ENCODE measurements around the gene HOXA10.

HOXA10 gene

DNA sequence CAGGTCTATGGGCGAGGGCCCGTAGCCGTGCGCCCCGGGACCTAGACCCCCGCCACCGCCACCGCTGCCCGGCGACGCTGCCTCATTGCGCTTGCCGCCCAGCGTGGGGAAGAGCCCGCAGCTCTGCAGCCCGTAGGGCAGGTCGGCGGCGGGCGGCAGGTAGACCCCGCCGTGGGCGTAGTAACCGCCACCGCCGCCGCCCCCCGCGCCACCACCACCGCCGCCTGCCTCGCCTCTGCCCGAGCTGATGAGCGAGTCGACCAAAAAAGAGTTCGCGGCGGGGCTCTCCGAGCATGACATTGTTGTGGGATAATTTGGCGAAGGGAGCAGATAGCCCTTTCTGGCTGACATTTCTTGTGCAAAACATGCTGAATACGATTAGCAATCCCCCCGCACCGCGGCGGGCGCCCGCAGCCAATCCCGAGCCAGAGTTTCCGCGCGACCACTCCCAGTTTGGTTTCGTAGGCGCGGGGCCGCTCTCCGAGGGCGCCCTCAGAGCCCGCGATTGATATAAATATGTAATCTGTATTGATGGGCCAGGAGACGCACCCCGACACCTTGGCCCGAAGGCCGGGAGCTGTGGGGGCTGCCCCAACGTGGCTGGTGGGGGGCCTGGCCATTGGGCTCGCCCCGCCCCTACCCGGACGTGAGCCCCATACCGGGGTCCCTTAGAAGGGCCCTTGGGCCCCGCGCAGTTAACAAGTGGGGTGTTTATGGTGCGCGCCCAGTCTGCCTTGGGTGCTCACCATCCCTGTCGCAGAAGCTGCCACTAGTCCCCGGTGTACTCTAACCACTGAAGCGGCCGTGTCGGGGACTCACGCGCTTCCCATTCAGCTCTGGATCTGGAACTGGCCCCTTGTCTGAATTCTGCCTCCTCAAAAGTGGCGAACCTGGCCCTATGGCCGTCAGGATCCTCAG is at the start of gene HOXA10:
HOXA10 (minus strand) TSS at position 365 of the 918 bp plus-strand sequence; CDS start at position 351, 14 bp downstream.
- TF ChIP-seq, protein P1, sequence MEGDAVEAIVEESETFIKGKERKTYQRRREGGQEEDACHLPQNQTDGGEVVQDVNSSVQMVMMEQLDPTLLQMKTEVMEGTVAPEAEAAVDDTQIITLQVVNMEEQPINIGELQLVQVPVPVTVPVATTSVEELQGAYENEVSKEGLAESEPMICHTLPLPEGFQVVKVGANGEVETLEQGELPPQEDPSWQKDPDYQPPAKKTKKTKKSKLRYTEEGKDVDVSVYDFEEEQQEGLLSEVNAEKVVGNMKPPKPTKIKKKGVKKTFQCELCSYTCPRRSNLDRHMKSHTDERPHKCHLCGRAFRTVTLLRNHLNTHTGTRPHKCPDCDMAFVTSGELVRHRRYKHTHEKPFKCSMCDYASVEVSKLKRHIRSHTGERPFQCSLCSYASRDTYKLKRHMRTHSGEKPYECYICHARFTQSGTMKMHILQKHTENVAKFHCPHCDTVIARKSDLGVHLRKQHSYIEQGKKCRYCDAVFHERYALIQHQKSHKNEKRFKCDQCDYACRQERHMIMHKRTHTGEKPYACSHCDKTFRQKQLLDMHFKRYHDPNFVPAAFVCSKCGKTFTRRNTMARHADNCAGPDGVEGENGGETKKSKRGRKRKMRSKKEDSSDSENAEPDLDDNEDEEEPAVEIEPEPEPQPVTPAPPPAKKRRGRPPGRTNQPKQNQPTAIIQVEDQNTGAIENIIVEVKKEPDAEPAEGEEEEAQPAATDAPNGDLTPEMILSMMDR (IDR thresholded peaks at IDR 0.05; ENCODE audit: low read depth, low read length, missing control alignments), result no peak
- no peak for DNase-seq (ENCODE audit: extremely low read depth, low read depth)
- peak within 1 kb of the TSS; percentile 83 for H3K4me3 ChIP-seq (replicated peaks; ENCODE audit: low read depth, low read length)

DNA sequence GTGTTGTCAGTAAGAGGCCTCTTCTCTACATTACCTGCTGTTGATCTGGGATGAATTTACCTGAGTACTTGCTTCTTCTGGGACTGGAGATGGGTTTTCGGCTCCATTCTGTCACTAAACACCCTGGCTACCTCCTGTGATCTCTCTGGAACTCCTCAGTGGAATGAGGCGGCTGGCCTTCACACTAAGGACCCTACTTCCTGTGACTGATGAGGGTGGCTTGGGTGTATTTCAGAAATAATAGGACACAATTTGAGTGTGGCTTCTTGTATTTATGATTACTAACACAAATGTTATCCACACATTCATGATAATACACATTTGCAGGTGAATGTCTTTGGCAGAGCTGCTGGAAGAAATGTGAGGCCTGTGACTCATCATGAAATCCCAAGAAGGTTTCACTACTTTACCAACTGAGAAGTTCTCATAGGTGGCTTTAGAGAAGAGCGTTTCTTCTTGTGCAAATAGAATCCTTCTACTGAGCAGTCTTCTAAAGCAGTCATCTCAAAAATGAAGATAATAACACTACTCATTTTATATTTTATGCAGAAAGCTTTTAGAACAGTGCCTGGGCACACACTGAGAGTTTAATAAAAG is 47.2 kb upstream of the HOXA10 start:
- TF ChIP-seq, protein P1 (IDR thresholded peaks at IDR 0.05; ENCODE audit: low read depth, low read length, missing control alignments), result no peak
- DNase-seq (ENCODE audit: extremely low read depth, low read depth), result no peak

DNA sequence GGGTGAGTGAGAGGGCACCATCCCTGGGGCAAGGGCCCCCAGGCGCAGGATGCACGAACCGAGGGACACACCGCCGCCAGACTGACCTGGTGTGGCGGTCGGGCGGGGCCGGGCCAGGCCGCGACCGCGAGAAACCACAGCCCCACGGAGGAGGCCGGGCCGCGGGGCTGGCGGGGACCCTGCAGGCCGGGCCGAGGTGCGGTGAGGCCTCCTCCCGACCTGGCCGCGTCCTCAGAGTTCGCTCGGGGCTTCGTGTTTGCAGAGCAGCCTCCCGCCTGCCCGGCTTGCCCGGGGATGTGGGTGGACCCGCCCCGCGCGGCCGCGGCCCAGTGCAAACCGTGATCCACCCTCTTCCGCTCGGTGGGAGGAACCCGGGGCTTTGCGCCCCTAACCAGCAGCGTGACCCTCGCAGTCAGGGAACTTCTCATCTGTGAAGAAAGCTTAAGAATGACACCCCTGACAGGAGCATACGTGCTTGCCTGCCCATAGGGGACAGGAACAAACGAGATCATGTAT is 46.4 kb upstream of the HOXA10 start:
- TF ChIP-seq, protein P1 (IDR thresholded peaks at IDR 0.05; ENCODE audit: low read depth, low read length, missing control alignments), result no peak
- H3K4me3 ChIP-seq (replicated peaks; ENCODE audit: low read depth, low read length), result no peak overlapping the region
- no peak for DNase-seq (ENCODE audit: extremely low read depth, low read depth)

More for the DNA sequence above, 47.2 kb upstream of the HOXA10 start:
- H3K4me3 ChIP-seq (replicated peaks; ENCODE audit: low read depth, low read length), result no peak overlapping the region

DNA sequence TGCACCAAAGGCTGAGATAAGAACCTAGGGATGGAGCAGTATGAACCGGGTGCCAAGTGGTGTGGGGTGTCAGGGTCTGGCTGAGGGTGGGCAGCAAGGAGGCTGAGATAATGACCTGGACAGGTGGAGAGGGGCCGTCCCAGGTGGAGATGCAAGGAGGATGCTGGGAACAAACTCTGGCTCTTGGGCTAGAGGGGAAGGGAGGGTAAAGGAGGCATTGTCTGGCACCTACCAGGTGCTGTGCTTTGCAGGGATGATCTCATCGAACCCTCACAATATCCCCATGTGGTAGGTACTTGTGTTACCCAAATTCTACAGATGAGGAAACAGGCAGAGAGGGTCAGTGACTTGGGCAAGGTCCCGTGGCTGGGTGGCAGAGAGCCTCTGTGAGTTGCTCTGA is 45.7 kb upstream of the HOXA10 start:
- H3K4me3 ChIP-seq (replicated peaks; ENCODE audit: low read depth, low read length), result no peak overlapping the region
- DNase-seq (ENCODE audit: extremely low read depth, low read depth), result no peak
- TF ChIP-seq, protein P1 (IDR thresholded peaks at IDR 0.05; ENCODE audit: low read depth, low read length, missing control alignments), result no peak

DNA sequence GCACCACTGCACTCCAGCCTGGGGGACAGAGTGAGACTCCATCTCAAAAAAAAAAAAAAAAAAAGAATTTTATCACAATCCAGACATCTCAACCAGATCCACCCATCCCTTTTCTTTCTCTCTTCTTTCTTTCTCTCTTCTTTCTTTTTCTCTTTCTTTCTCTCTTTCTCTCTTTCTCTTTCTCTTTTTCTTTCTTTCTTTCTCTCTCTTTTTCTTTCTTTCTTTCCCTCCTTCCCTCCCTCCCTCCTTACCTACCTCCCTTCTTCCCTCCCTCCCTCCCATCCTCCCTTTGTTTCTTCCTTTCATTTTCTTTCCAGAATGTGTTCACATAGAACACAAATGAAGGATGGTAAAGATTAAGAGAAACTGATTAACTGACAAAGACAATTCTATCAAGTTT is 43.8 kb upstream of the HOXA10 start:
- DNase-seq (ENCODE audit: extremely low read depth, low read depth), result no peak
- TF ChIP-seq, protein P1 (IDR thresholded peaks at IDR 0.05; ENCODE audit: low read depth, low read length, missing control alignments), result no peak
- no peak overlapping the region for H3K4me3 ChIP-seq (replicated peaks; ENCODE audit: low read depth, low read length)

DNA sequence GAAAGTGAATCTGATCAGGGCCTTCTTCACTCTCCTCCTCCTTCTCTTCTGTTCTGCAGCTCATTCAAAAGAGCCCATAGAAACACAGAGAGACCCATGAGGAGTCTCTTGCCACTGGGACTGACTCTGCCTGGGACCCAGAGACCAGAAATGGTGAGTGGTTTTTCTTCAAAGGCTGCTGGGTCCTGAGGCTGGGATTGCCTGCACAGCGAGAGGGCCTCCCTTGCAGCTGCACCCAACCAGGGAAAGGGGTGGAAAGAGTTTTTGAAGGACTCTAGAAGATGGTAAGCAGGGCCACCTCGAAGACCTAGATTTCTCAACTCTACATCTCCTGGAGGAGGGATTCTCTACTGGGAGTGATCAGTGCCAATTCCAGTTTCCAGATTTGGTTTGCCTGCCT is 41.2 kb upstream of the HOXA10 start:
- no peak overlapping the region for H3K4me3 ChIP-seq (replicated peaks; ENCODE audit: low read depth, low read length)
- TF ChIP-seq, protein P1 (IDR thresholded peaks at IDR 0.05; ENCODE audit: low read depth, low read length, missing control alignments), result no peak
- no peak for DNase-seq (ENCODE audit: extremely low read depth, low read depth)

All from HFF-Myc (cell line).